Activated CD4-positive, CD25-positive, alpha-beta regulatory T cell treated with anti-CD3 and anti-CD28 coated beads, Interleukin-2, amount 50 U/mL, for 72 hours (primary cell): ENCODE measurements around the gene TTC13.

ENCODE experiments used
- DNase-seq: peaks from one replicate; pipeline ENCODE4 v3.0.0; 2021

TTC13 gene

GRCh38 chr1:230902349-230902923 lies 76.2 kb downstream of the TTC13 start:
- no peak for DNase-seq

- DNase-seq, result no peak
These were observed 77.0 kb downstream of the TTC13 start for GRCh38 chr1:230901671-230902070.

GRCh38 chr1:230900984-230901383 lies 77.7 kb downstream of the TTC13 start:
- no peak for DNase-seq

- no peak for DNase-seq
These were observed 78.8 kb downstream of the TTC13 start for GRCh38 chr1:230899841-230900251.

- no peak for DNase-seq
These were observed 79.9 kb downstream of the TTC13 start for GRCh38 chr1:230898748-230899147.

GRCh38 chr1:230898144-230898543 lies 80.5 kb downstream of the TTC13 start:
- no peak for DNase-seq

- DNase-seq, result no peak
These were observed 81.9 kb downstream of the TTC13 start for GRCh38 chr1:230896779-230897178.

GRCh38 chr1:230895452-230895851 lies 83.2 kb downstream of the TTC13 start:
- DNase-seq, result no peak

- DNase-seq, result no peak
These were observed 84.0 kb downstream of the TTC13 start for GRCh38 chr1:230894664-230895063.

GRCh38 chr1:230894032-230894431 lies 84.6 kb downstream of the TTC13 start:
- DNase-seq, result no peak

GRCh38 chr1:230892018-230892491 lies 86.6 kb downstream of the TTC13 start:
- no peak for DNase-seq

GRCh38 chr1:230891413-230891812 lies 87.2 kb downstream of the TTC13 start:
- no peak for DNase-seq

GRCh38 chr1:230884646-230885045 lies 94.0 kb downstream of the TTC13 start:
- DNase-seq, result no peak

GRCh38 chr1:230883967-230884366 lies 94.7 kb downstream of the TTC13 start:
- no peak for DNase-seq

- DNase-seq, result no peak
These were observed 98.9 kb downstream of the TTC13 start for GRCh38 chr1:230879778-230880177.

GRCh38 chr1:230878591-230878990 lies 100.1 kb downstream of the TTC13 start:
- DNase-seq, result no peak

- DNase-seq, result no peak
These were observed 100.6 kb downstream of the TTC13 start for GRCh38 chr1:230877924-230878590.

- no peak for DNase-seq
These were observed 101.3 kb downstream of the TTC13 start for GRCh38 chr1:230877146-230877923.

- DNase-seq, result no peak
These were observed 102.0 kb downstream of the TTC13 start for GRCh38 chr1:230876660-230877059.

GRCh38 chr1:230875370-230875769 lies 103.3 kb downstream of the TTC13 start:
- DNase-seq, result no peak

- no peak for DNase-seq
These were observed 107.7 kb downstream of the TTC13 start for GRCh38 chr1:230870916-230871315.

GRCh38 chr1:230869500-230869899 lies 109.2 kb downstream of the TTC13 start:
- no peak for DNase-seq

- no peak for DNase-seq
These were observed 109.8 kb downstream of the TTC13 start for GRCh38 chr1:230868736-230869385.
